Activated naive CD8-positive, alpha-beta T cell treated with anti-CD3 and anti-CD28 coated beads for 36 hours (primary cell): ENCODE measurements around the gene DCLK1. TPM values are rescaled to one million over a fixed set of nuclear protein-coding genes. Genes with fewer than 3 reads are reported as not detected.

Experiments used
- DNase-seq: peaks from one replicate; pipeline ENCODE4 v3.0.0; 2021
- H3K27ac Mint-ChIP-seq: one replicate; pipeline ENCODE4 v1.8.0; 2022; ENCODE audit warnings: mild to moderate bottlenecking, moderate library complexity, mixed read lengths
- H3K27me3 Mint-ChIP-seq: one replicate; pipeline ENCODE4 v1.8.0; 2022; ENCODE audit warnings: mild to moderate bottlenecking, mixed read lengths
- H3K36me3 Mint-ChIP-seq: one replicate; pipeline ENCODE4 v1.8.0; 2021; ENCODE audit warnings: mild to moderate bottlenecking, mixed read lengths
- H3K4me1 Mint-ChIP-seq: one replicate; pipeline ENCODE4 v1.8.0; 2021; ENCODE audit warnings: mixed read lengths
- H3K4me3 Mint-ChIP-seq: one replicate; pipeline ENCODE4 v1.8.0; 2022; ENCODE audit warnings: mild to moderate bottlenecking, moderate library complexity, mixed read lengths
- H3K9me3 Mint-ChIP-seq: one replicate; pipeline ENCODE4 v1.8.0; 2022; ENCODE audit warnings: mixed read lengths
- total RNA-seq, 2 experiments: library from RNA; stranded (reverse); gene quantifications; one replicate each; pipeline ENCODE4 v1.2.3, GENCODE V29; 2021

Gene DCLK1
- total RNA-seq, 2 experiments from 2014 or later = not detected

DNA sequence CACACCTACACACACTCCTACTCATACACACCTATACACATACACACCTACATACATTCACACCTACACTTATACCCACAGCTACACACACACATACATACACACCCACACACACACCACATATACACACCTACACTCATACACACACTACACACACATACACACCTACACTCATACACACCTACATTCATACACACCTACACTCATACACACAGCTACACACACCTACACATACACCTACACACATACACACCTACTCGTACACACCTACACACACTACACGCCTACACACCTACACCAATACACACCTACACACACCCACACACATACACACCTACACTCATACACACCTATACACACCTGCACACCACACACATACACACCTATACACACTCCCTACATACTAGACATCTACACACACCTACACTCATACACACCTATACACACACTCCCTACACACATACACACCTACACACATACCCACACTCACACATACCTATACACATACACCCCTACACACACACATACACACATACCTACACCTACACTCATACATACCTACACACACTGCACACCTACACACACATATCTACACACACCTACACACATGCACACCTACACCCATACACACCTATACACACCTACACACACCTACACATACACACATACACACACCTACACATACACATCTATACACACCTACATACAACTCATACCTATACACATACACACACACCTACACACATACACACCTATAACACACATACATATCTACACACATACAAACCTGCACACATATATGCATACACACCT lies 369.5 kb downstream of the DCLK1 start:
- Mint-ChIP-seq H3K27ac (no peak overlapping the region), H3K4me1 (no peaks in the 10 kb centered on the region), H3K9me3 (peaks cover 2% of the 10 kb centered on the region), H3K4me3 (no peak overlapping the region), H3K36me3 (no peaks in the 10 kb centered on the region), H3K27me3 (no peaks in the 10 kb centered on the region)
- DNase-seq = no peak

DNA sequence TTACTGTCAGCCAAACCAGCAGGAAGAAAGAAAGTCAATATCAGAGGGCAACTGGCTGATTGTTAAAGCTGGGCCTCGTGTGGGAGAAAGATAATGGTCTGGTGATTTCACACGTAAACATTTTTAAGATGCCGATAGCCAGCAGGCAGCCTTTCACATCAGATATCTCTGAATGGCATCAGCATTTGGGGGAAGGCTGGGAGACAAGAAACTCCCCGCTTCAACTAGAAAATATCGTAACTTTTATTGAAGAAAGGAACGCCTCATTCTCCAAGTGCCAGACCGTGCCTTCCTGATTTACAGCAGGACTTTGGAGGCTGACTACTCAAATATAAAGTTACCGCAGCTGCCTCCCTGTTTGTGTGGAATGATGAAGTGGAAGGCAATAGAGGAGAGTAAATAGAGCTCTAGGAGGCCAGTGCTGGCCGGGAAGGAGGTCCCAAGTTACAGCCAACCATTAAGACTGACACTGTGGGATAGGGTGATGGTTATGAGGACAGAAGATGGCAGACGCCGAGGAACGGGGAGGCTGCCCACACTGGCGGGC lies 370.4 kb downstream of the DCLK1 start:
- peaks cover 2% of the 10 kb centered on the region for H3K9me3 Mint-ChIP-seq
- H3K36me3 Mint-ChIP-seq = no peaks in the 10 kb centered on the region
- no peaks in the 10 kb centered on the region for H3K27me3 Mint-ChIP-seq
- no peaks in the 10 kb centered on the region for H3K4me1 Mint-ChIP-seq
- no peak overlapping the region for H3K27ac Mint-ChIP-seq
- no peak overlapping the region for H3K4me3 Mint-ChIP-seq
- no peak for DNase-seq

DNA sequence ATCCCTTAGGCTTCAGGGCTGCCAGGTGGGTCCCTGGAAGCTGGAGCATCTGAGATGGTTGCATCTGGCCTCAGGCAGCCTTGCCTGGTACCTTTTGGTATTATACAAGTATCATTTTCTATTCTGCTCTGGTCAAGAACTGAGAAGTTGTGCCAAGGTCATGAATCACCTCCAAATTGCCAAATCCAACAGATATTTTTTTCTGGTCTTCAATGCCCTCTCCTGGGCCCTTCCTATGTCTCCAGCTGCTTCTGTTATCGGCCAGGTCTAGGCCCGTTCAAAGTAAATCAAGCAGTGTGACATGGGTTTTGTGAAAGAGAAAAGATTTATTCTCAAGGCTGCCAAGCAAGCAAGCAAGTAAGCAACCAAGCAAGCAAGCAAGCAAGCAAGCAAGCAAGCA lies 383.6 kb downstream of the DCLK1 start:
- H3K4me3 Mint-ChIP-seq = no peak overlapping the region
- peaks cover 8% of the 10 kb centered on the region for H3K9me3 Mint-ChIP-seq
- DNase-seq = no peak
- no peaks in the 10 kb centered on the region for H3K36me3 Mint-ChIP-seq
- peaks cover 7% of the 10 kb centered on the region for H3K27me3 Mint-ChIP-seq
- no peaks in the 10 kb centered on the region for H3K4me1 Mint-ChIP-seq
- H3K27ac Mint-ChIP-seq = no peak overlapping the region

DNA sequence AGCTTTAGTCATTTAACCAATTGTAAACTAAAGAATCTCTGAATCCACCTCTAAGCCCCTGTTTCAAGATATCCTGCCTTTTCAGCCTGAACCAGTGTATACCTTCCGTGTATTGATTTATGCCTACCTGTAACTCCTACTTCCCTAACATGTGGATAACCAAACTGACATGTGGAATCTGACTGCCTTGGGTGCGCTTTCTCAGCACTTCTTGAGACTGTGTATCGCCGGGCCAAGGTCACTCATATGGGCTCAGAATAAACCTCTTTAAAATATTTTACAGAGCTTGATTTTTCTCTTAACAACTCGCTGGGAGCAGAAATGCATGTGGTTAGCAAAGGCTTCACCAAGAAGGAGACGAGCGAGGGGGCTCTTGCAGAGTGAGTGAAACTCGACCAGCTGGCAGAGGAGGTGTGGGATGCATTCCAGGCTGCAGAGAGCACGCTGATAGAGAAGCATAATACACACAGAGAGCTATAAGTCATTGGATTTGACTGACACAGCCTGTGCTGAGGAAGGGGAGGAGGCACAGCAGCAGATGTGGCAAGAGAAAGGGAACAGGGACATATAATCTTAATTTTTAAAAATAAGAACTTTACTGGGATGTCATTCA lies 386.5 kb downstream of the DCLK1 start:
- H3K4me1 Mint-ChIP-seq = no peaks in the 10 kb centered on the region
- H3K9me3 Mint-ChIP-seq = peaks cover 4% of the 10 kb centered on the region
- DNase-seq = no peak
- H3K27ac Mint-ChIP-seq = no peak overlapping the region
- H3K4me3 Mint-ChIP-seq = no peak overlapping the region
- no peaks in the 10 kb centered on the region for H3K36me3 Mint-ChIP-seq
- peaks cover 7% of the 10 kb centered on the region for H3K27me3 Mint-ChIP-seq

DNA sequence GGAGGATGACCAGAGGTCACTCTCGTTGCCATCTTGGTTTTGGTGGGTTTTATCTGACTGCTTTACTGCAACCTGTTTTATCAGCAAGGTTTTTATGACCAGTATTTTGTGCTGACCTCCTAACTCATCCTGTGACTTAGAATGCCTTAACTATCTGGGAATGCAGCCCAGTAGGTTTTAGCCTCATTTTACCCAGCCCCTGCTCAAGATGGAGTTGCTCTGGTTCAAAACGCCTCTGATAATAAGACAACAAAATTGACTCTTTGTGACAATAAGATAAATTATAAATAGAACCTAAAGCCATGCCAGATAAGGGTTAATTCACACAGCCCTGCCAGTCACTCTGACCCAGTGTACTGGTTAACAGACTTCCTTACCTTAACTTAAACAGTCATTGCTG lies 387.0 kb downstream of the DCLK1 start:
- no peak overlapping the region for H3K4me3 Mint-ChIP-seq
- H3K36me3 Mint-ChIP-seq = no peaks in the 10 kb centered on the region
- peaks cover 4% of the 10 kb centered on the region for H3K9me3 Mint-ChIP-seq
- no peak overlapping the region for H3K27ac Mint-ChIP-seq
- H3K27me3 Mint-ChIP-seq = peaks cover 7% of the 10 kb centered on the region
- H3K4me1 Mint-ChIP-seq = no peaks in the 10 kb centered on the region
- no peak for DNase-seq

DNA sequence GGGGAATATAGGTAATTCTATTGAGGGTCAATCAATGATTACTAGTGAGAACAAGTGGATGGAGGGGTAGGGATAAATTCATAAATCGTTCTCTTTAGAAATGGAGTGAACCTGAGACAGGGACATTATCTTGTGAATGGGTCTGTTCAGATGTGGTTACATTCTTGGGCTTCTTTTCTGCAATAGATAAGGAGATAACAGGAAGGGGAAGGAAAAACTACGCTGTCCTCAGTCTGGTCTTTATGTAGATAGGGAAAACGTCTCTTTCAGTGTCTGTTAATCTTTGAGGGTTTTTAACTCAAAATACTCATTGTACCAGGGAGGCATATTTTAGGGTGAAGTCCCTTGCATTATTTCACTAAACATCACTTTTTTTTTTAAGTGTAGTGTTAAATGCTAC lies 388.0 kb downstream of the DCLK1 start:
- Mint-ChIP-seq H3K9me3 (no peaks in the 10 kb centered on the region), H3K4me3 (no peak overlapping the region), H3K4me1 (no peaks in the 10 kb centered on the region), H3K27ac (no peak overlapping the region), H3K27me3 (peaks cover 7% of the 10 kb centered on the region), H3K36me3 (no peaks in the 10 kb centered on the region)
- DNase-seq = no peak

DNA sequence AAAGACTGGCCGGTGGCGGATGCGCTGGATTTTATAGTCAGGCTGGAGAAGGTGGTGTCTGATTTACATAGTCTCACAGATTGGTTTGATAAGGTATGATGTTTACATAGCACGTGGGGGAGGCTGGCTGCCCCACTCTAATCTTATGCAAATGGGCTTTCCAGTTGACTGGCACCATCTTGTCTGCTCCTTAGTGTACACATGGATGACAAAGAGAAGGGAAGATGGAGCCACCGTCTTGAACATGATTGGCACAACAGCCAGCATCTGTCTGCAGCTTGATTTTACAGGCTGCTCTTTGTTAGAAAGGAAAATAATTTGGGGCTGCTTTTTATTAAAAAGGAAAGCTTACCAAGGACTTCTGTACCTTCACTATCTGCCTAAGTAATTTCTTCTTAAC lies 389.5 kb downstream of the DCLK1 start:
- no peak for DNase-seq
- Mint-ChIP-seq H3K4me3 (no peak overlapping the region), H3K4me1 (no peaks in the 10 kb centered on the region), H3K36me3 (no peaks in the 10 kb centered on the region), H3K27me3 (peaks cover 7% of the 10 kb centered on the region), H3K27ac (no peak overlapping the region), H3K9me3 (no peaks in the 10 kb centered on the region)

DNA sequence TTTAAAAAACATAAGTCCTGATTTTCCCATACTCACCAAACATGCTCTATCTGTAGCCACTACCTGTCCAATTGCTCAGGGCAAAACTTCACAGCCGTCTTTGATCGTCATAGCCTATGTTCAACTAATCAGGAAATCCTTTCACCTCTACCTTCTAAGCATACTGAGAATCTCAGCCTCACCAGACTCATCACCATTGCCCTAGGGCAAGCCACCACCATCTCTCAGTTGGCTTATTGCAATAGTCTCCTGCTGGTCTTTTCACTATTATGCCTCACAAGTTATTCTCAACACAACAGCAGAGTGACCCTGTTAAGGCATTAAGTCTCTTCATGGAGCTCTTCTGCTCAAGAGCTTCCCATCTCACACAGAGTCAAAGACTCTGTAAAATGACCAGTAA lies 394.3 kb downstream of the DCLK1 start:
- Mint-ChIP-seq H3K36me3 (no peaks in the 10 kb centered on the region), H3K4me1 (no peaks in the 10 kb centered on the region), H3K4me3 (no peak overlapping the region), H3K27ac (no peak overlapping the region), H3K27me3 (peaks cover 2% of the 10 kb centered on the region), H3K9me3 (no peaks in the 10 kb centered on the region)
- DNase-seq = no peak

DNA sequence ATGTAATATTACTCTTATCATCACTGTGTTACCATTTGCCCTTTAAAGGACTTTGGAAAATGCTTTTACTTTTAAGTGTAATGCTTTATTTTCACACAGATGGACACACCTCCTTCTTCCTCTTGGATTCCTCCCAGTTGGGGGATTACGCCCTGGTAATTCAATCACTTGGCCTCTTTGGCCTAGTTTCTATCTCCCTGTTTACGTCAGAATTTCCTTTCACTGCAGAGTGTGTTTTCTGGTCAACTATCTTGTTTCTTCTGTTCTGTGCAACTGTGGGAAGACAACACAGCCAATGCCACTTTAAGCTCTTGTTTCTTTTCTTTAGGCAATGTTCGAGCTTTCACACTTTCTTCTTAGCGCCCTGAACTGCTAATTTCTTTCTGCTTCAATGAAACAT lies 397.4 kb downstream of the DCLK1 start:
- Mint-ChIP-seq H3K36me3 (no peaks in the 10 kb centered on the region), H3K4me3 (no peak overlapping the region), H3K4me1 (peaks cover 2% of the 10 kb centered on the region), H3K27ac (no peak overlapping the region), H3K27me3 (peaks cover 4% of the 10 kb centered on the region), H3K9me3 (no peaks in the 10 kb centered on the region)
- no peak for DNase-seq

DNA sequence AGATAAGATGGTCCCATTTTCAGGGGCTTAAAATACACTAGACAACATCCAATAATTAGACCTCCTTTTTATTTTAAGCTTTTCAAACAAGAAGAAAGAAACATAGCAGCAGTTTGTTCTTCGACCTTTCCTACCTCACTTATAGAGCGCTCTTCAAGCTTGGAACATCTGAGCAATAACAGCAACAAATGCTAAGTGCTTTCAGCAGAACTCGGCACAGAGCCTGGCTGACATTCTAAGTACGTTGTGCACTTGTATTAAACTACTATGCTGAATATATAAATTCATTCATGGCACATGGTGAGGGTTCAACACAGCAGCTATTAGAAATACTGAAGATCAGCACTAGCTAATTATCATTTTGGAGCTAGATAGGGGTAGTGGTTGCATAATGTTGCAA lies 398.6 kb downstream of the DCLK1 start:
- Mint-ChIP-seq H3K27me3 (peaks cover 4% of the 10 kb centered on the region), H3K4me1 (peaks cover 2% of the 10 kb centered on the region), H3K27ac (no peak overlapping the region), H3K36me3 (no peaks in the 10 kb centered on the region), H3K9me3 (no peaks in the 10 kb centered on the region), H3K4me3 (no peak overlapping the region)
- DNase-seq = no peak

DNA sequence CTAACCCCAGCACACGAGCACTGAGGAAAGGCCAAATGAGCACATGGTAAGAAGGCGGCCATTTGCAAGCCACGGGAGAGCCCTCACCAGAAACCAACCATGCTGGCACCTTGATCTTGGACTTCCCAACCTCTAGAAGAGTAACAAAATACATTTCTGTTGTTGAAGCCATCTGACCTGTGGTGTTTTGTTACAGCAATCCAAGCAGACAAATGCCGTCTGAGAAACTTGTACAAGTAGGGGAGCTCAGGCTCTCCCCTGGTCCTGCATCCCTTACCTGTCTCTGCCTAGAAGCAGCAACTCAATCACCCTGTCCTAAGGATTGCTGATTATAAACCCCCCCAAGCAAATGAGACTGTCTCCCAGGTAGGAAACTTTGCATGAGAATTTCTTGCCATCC lies 399.7 kb downstream of the DCLK1 start:
- Mint-ChIP-seq H3K4me3 (no peak overlapping the region), H3K27ac (no peak overlapping the region), H3K9me3 (no peaks in the 10 kb centered on the region), H3K4me1 (peaks cover 2% of the 10 kb centered on the region), H3K27me3 (peaks cover 4% of the 10 kb centered on the region), H3K36me3 (no peaks in the 10 kb centered on the region)
- DNase-seq = no peak

DNA sequence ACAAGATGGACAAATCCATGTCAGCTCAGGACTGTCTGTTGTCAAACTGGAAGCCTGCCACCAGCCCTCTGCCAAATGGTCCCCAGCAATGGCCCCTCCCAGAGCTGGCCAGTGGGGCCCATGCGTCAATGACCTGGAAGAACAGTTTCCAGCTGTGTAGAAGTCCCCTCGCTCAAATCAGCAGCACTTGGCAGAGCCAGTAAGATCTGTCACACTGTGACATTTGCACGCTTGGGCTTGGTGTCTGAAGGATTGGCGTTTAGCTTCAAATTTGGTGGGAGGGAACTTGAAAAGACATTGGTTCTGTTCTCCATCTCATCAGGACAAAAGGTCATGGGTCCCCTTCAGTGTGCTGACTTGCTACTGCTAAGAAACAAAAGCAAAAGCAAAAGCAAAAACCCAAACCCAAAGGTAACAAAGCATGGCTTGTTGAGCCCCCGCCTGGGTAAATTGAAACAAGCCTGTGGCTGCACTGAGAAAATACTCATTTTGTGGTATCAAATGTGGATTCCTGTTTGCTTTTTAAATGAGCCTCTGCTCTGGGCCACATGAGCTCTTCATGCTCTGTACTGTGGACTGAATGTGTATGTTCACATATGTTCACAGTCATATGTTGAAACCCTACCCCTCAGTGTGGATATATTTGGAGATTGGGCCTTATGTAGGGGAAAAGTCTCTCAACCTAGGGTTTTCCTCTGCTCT lies 401.1 kb downstream of the DCLK1 start:
- H3K4me1 Mint-ChIP-seq = peaks cover 2% of the 10 kb centered on the region
- H3K9me3 Mint-ChIP-seq = no peaks in the 10 kb centered on the region
- no peak for DNase-seq
- H3K27me3 Mint-ChIP-seq = peaks cover 4% of the 10 kb centered on the region
- no peak overlapping the region for H3K27ac Mint-ChIP-seq
- H3K4me3 Mint-ChIP-seq = no peak overlapping the region
- no peaks in the 10 kb centered on the region for H3K36me3 Mint-ChIP-seq

DNA sequence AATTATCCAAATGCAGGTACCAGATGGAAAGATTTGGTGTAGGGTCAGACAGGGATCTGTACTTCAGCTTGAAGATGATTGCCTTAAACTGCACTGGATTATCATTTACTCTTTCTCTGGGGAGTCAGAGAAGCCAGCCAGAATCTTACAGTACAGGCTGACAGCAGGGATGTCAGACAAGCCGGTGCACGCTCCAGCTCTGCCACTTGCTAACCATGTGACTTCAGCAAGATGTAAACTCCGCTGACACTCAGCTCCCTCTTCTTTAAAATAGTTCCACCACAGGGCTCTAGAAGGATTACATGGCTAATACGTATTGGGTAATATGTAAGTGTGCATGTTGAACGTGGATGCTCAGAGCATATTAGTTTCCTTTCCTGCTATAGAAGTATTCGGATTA lies 403.3 kb downstream of the DCLK1 start:
- no peaks in the 10 kb centered on the region for H3K9me3 Mint-ChIP-seq
- H3K36me3 Mint-ChIP-seq = no peaks in the 10 kb centered on the region
- DNase-seq = no peak
- H3K4me1 Mint-ChIP-seq = peaks cover 2% of the 10 kb centered on the region
- peaks cover 12% of the 10 kb centered on the region for H3K27me3 Mint-ChIP-seq
- H3K4me3 Mint-ChIP-seq = no peak overlapping the region
- no peak overlapping the region for H3K27ac Mint-ChIP-seq

DNA sequence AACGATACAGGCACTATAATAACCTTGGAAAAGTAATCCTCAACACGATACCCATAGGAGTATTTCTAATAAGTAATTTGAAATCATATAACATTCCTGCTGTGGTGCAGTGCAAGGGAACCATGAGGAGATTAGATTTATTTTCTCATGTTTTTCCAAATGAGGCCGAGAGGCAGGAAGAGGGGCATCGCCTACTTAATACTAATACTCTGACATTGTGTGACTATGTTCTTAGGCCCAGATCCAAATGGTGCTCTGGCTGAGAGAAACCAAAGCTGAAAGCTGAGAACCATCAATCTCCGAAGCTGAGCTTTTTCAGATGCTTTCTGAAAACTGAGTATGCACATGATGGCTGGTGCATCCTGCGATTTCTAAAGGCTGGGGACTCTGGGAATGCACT lies 406.7 kb downstream of the DCLK1 start:
- Mint-ChIP-seq H3K4me1 (peaks cover 3% of the 10 kb centered on the region), H3K27me3 (peaks cover 21% of the 10 kb centered on the region), H3K27ac (no peak overlapping the region)

DNA sequence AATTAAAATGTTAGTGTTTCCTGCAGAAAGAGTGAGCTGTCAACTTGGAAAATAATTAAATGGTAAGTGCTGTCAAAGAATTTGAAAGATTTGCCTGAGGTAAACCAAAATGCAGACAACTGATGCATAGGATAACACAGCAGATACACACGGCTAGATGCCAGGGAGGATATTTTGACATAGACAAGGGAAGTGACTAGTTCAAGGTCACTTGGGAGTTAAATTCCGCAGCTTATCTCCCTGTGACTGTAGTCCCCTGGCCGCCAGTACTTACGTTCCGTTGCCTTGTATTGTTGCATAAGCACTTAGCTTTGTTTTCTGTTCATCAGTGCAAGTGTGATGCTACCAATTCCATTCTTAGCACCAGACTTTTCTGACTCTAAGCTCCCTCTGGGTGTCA lies 407.4 kb downstream of the DCLK1 start:
- Mint-ChIP-seq H3K27ac (no peak overlapping the region), H3K27me3 (peaks cover 22% of the 10 kb centered on the region), H3K4me1 (peaks cover 3% of the 10 kb centered on the region), H3K36me3 (no peaks in the 10 kb centered on the region), H3K9me3 (no peaks in the 10 kb centered on the region), H3K4me3 (no peak overlapping the region)
- DNase-seq = no peak

More for the DNA sequence above, 406.7 kb downstream of the DCLK1 start:
- no peak overlapping the region for H3K4me3 Mint-ChIP-seq
- no peaks in the 10 kb centered on the region for H3K9me3 Mint-ChIP-seq
- DNase-seq = no peak
- no peaks in the 10 kb centered on the region for H3K36me3 Mint-ChIP-seq
